Osteoblast (primary cell): ENCODE measurements around the gene TOX3. TPM values are rescaled to one million over a fixed set of nuclear protein-coding genes. Genes with fewer than 3 reads are reported as not detected.

Experiments
- DNase-seq: peaks from one replicate; pipeline ENCODE4 v3.0.0; 2011; ENCODE audit warnings: low spot score, mixed read lengths; ENCODE audit not compliant: insufficient read length; ENCODE audit errors: missing footprints
- H2AFZ ChIP-seq: 2 replicates; pipeline ENCODE4 v1.6.0; 2011; ENCODE audit warnings: mild to moderate bottlenecking, low read length
- H3K27ac ChIP-seq: 2 replicates; pipeline ENCODE4 v1.5.1; 2011; ENCODE audit warnings: mild to moderate bottlenecking, low read depth, low read length, moderate library complexity
- H3K27me3 ChIP-seq: 2 replicates; pipeline ENCODE4 v1.6.0; 2012; ENCODE audit warnings: mild to moderate bottlenecking, control low read depth, inconsistent platforms, low read length, moderate library complexity; ENCODE audit not compliant: insufficient read depth
- H3K36me3 ChIP-seq: 2 replicates; pipeline ENCODE4 v1.5.1; 2011; ENCODE audit warnings: mild to moderate bottlenecking, low read length, control low read depth, moderate library complexity; ENCODE audit not compliant: insufficient read depth
- H3K4me1 ChIP-seq: 2 replicates; pipeline ENCODE4 v1.5.1; 2011; ENCODE audit warnings: mild to moderate bottlenecking, low read length, control low read depth, moderate library complexity; ENCODE audit not compliant: insufficient read depth
- H3K4me2 ChIP-seq: 2 replicates; pipeline ENCODE4 v1.6.0; 2011; ENCODE audit warnings: mild to moderate bottlenecking, low read length; ENCODE audit not compliant: insufficient read depth
- H3K4me3 ChIP-seq: fragments of 200-600 bp; sonication (generic); 3 replicates; pipeline ENCODE4 v1.5.1; 2012; ENCODE audit warnings: mild to moderate bottlenecking, low read length, inconsistent platforms; ENCODE audit not compliant: insufficient read depth
- H3K79me2 ChIP-seq: 2 replicates; pipeline ENCODE4 v1.6.0; 2012; ENCODE audit warnings: mild to moderate bottlenecking, low read length, control low read depth, inconsistent platforms; ENCODE audit not compliant: insufficient read depth
- H3K9me3 ChIP-seq: 2 replicates; pipeline ENCODE4 v1.5.1; 2011; ENCODE audit warnings: low read depth, low read length, control low read depth
- H4K20me1 ChIP-seq: 2 replicates; pipeline ENCODE4 v1.6.0; 2012; ENCODE audit warnings: mild to moderate bottlenecking, low read length, control low read depth; ENCODE audit not compliant: insufficient read depth
- CTCF ChIP-seq: IDR thresholded peaks from 2 replicates; pipeline ENCODE4 v1.5.1; 2011; ENCODE audit warnings: mild to moderate bottlenecking, low read depth, low read length, moderate library complexity; ENCODE audit errors: extremely low read depth
- total RNA-seq: library from RNA; depleted of rRNA; stranded (reverse); fragments of >200 nt; gene quantifications from 2 replicates; pipeline ENCODE4 v1.2.3, GENCODE V29; 2012

TOX3 gene
- total RNA-seq, 1 donor = not detected

- H3K36me3 ChIP-seq = no peaks in the 10 kb centered on the region
- TF ChIP-seq CTCF = no peak
- H3K9me3 ChIP-seq = no peaks in the 10 kb centered on the region
- no peak overlapping the region for H2AFZ ChIP-seq
- H3K4me2 ChIP-seq = no peak overlapping the region
- H3K27ac ChIP-seq = no peak overlapping the region
- no peaks in the 10 kb centered on the region for H3K79me2 ChIP-seq
- no peaks in the 10 kb centered on the region for H3K4me1 ChIP-seq
- DNase-seq = no peak
- no peaks in the 10 kb centered on the region for H3K27me3 ChIP-seq
- H3K4me3 ChIP-seq = no peak overlapping the region
- H4K20me1 ChIP-seq = no peaks in the 10 kb centered on the region
These were observed 9.4 kb downstream of the TOX3 start for GRCh38 chr16:52537516-52537915.

- no peaks in the 10 kb centered on the region for H3K9me3 ChIP-seq
- no peaks in the 10 kb centered on the region for H4K20me1 ChIP-seq
- no peak overlapping the region for H2AFZ ChIP-seq
- no peak overlapping the region for H3K27ac ChIP-seq
- H3K4me1 ChIP-seq = no peaks in the 10 kb centered on the region
- no peak overlapping the region for H3K4me2 ChIP-seq
- TF ChIP-seq CTCF = no peak
- no peak for DNase-seq
- H3K4me3 ChIP-seq = no peak overlapping the region
- H3K27me3 ChIP-seq = no peaks in the 10 kb centered on the region
- H3K79me2 ChIP-seq = no peaks in the 10 kb centered on the region
- H3K36me3 ChIP-seq = no peaks in the 10 kb centered on the region
These were observed 11.9 kb downstream of the TOX3 start for GRCh38 chr16:52535076-52535475.

- Histone ChIP-seq H3K27me3 (no peaks in the 10 kb centered on the region), H3K27ac (no peak overlapping the region), H3K4me3 (no peak overlapping the region), H4K20me1 (no peaks in the 10 kb centered on the region), H3K79me2 (no peaks in the 10 kb centered on the region), H3K4me1 (no peaks in the 10 kb centered on the region), H3K9me3 (no peaks in the 10 kb centered on the region), H2AFZ (no peak overlapping the region), H3K36me3 (no peaks in the 10 kb centered on the region), H3K4me2 (no peak overlapping the region)
- DNase-seq = no peak
- no peak for TF ChIP-seq CTCF
These were observed 13.6 kb downstream of the TOX3 start for GRCh38 chr16:52533296-52533695.

GRCh38 chr16:52532384-52532783, 14.6 kb downstream of the TOX3 start:
- H3K27me3 ChIP-seq = no peaks in the 10 kb centered on the region
- H3K79me2 ChIP-seq = no peaks in the 10 kb centered on the region
- no peak overlapping the region for H3K27ac ChIP-seq
- no peaks in the 10 kb centered on the region for H3K36me3 ChIP-seq
- H3K4me3 ChIP-seq = no peak overlapping the region
- DNase-seq = no peak
- no peaks in the 10 kb centered on the region for H3K9me3 ChIP-seq
- no peaks in the 10 kb centered on the region for H3K4me1 ChIP-seq
- H3K4me2 ChIP-seq = no peak overlapping the region
- H4K20me1 ChIP-seq = no peaks in the 10 kb centered on the region
- no peak for TF ChIP-seq CTCF
- no peak overlapping the region for H2AFZ ChIP-seq
